Measurements from ENCODE around the gene TCAIM. TPM values are rescaled to one million over a fixed set of nuclear protein-coding genes. Genes with fewer than 3 reads are reported as not detected.

The TCAIM gene
- total and polyA plus RNA-seq, 9 of the 15 experiments (the other 6 are each of a cell fraction or from before 2014, with no cell fraction given) = 19.7 to 53.3 (median 36.9) TPM

- TF ChIP-seq, protein P1, sequence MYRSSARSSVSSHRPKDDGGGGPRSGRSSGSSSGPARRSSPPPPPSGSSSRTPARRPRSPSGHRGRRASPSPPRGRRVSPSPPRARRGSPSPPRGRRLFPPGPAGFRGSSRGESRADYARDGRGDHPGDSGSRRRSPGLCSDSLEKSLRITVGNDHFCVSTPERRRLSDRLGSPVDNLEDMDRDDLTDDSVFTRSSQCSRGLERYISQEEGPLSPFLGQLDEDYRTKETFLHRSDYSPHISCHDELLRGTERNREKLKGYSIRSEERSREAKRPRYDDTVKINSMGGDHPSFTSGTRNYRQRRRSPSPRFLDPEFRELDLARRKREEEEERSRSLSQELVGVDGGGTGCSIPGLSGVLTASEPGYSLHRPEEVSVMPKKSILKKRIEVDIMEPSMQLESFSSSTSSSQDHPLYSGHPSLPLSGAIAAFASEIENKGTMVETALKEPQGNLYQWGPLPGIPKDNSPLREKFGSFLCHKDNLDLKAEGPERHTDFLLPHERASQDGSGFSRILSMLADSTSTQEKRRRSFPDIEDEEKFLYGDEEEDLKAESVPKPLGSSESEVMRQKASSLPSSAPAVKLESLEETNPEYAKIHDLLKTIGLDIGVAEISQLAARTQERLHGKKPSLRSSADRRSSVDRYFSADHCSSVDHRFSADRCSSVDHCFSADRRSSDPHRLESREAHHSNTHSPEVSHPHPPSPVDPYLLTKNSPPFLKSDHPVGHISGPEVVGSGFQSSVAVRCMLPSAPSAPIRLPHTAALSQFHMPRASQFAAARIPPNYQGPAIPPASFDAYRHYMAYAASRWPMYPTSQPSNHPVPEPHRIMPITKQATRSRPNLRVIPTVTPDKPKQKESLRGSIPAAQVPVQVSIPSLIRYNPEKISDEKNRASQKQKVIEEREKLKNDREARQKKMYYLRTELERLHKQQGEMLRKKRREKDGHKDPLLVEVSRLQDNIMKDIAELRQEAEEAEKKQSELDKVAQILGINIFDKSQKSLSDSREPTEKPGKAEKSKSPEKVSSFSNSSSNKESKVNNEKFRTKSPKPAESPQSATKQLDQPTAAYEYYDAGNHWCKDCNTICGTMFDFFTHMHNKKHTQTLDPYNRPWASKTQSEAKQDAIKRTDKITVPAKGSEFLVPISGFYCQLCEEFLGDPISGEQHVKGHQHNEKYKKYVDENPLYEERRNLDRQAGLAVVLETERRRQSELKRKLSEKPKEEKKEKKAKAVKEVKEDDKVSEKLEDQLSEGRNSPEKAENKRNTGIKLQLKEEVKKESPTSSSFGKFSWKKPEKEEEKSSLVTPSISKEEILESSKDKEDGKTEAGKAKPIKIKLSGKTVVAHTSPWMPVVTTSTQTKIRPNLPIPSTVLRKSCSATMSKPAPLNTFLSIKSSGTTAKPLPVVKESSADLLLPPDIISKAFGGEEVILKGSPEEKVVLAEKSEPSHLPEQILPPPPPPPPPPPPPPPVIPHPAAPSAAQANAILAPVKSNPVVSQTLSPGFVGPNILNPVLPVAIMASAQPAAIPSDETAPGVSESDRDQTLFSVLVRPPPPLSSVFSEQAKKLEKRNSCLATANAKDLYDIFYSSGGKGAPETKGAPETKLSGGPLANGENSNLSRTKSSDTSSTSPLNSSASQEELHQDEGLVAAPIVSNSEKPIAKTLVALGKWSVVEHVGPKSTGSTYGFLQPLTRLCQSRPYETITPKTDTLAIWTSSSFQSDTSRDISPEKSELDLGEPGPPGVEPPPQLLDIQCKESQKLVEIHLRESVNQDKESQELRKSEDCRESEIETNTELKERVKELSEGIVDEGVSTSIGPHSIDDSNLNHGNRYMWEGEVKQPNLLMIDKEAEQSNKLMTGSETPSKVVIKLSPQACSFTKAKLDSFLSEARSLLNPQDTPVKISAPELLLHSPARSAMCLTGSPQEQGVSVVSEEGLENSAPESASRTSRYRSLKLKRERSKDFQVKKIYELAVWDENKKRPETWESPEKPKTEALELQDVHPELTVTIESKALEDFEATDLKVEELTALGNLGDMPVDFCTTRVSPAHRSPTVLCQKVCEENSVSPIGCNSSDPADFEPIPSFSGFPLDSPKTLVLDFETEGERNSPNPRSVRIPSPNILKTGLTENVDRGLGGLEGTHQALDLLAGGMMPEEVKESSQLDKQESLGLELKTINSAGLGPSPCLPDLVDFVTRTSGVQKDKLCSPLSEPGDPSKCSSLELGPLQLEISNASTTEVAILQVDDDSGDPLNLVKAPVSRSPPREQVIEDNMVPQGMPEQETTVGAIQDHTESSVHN (IDR thresholded peaks at IDR 0.05; ENCODE audit: borderline replicate concordance in 1 of 2, low read depth in 1 of 2) = peak in 1 of 2 experiments; percentile 58; a peak in 2 of 4 replicates
- TF ChIP-seq TEAD4 (IDR thresholded peaks at IDR 0.05; ENCODE audit: low read length) (peak; percentile 61), TEAD4 (CRISPR knock-in tag; IDR thresholded peaks at IDR 0.05; ENCODE audit: borderline replicate concordance) (no peak), EZH2 (IDR thresholded peaks at IDR 0.05; ENCODE audit: borderline replicate concordance, low read depth, low read length) (no peak), SIN3A (IDR thresholded peaks at IDR 0.05; ENCODE audit: borderline replicate concordance in 2 of 2, control insufficient read depth in 1 of 2, low read depth in 2 of 2, low read length in 2 of 2) (no peak), RAD51 (IDR thresholded peaks at IDR 0.05; ENCODE audit: borderline replicate concordance, low read depth) (no peak), POLR3G (IDR thresholded peaks at IDR 0.05; ENCODE audit: extremely low read depth, insufficient read length, insufficient replicate concordance) (no peak), SMAD1 (IDR thresholded peaks at IDR 0.05; ENCODE audit: low read depth, low read length, partially characterized antibody) (no peak), TOE1 (IDR thresholded peaks at IDR 0.05; ENCODE audit: borderline replicate concordance) (no peak), TOE1 (CRISPR knock-in tag; IDR thresholded peaks at IDR 0.05; ENCODE audit: borderline replicate concordance, low read depth) (no peak), ZKSCAN8 (CRISPR knock-in tag; IDR thresholded peaks at IDR 0.05) (no peak), ZNF274 (IDR thresholded peaks at IDR 0.05; ENCODE audit: borderline replicate concordance, low read depth, low read length) (no peak)
- TF ChIP-seq, protein P2, sequence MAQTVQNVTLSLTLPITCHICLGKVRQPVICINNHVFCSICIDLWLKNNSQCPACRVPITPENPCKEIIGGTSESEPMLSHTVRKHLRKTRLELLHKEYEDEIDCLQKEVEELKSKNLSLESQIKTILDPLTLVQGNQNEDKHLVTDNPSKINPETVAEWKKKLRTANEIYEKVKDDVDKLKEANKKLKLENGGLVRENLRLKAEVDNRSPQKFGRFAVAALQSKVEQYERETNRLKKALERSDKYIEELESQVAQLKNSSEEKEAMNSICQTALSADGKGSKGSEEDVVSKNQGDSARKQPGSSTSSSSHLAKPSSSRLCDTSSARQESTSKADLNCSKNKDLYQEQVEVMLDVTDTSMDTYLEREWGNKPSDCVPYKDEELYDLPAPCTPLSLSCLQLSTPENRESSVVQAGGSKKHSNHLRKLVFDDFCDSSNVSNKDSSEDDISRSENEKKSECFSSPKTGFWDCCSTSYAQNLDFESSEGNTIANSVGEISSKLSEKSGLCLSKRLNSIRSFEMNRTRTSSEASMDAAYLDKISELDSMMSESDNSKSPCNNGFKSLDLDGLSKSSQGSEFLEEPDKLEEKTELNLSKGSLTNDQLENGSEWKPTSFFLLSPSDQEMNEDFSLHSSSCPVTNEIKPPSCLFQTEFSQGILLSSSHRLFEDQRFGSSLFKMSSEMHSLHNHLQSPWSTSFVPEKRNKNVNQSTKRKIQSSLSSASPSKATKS (CRISPR knock-in tag; IDR thresholded peaks at IDR 0.05) = no peak
Observed at GRCh38 chr3:44355362-44356033, 16.9 kb downstream of the TCAIM start (continued).

Measured in K562 (cell line).